ENCODE results near the gene HRK. TPM values are rescaled to one million over a fixed set of nuclear protein-coding genes. Genes with fewer than 3 reads are reported as not detected.

The HRK gene
- total RNA-seq, 6 experiments from 2014 or later = not detected

- peak; percentile 90 for DNase-seq
- Mint-ChIP-seq H3K4me3 (peak overlapping the region; percentile 74), H3K9me3 (no peaks in the 10 kb centered on the region), H3K27ac (peak overlapping the region; percentile 92), H3K36me3 (ENCODE audit: low read depth) (peaks cover 22% of the 10 kb centered on the region), H3K4me1 (ENCODE audit: low read depth) (peaks cover 37% of the 10 kb centered on the region), H3K27me3 (ENCODE audit: insufficient read depth) (no peaks in the 10 kb centered on the region; the same call in 1 of the 2 replicates)
- no peak for TF ChIP-seq CTCF (IDR thresholded peaks at IDR 0.05)
Observed at GRCh38 chr12:116924558-116925453, 43.6 kb upstream of the HRK start.

GRCh38 chr12:116922194-116922897, 41.1 kb upstream of the HRK start:
- Mint-ChIP-seq H3K36me3 (ENCODE audit: low read depth) (peaks cover 17% of the 10 kb centered on the region), H3K27me3 (ENCODE audit: insufficient read depth) (no peaks in the 10 kb centered on the region; the same call in 1 of the 2 replicates), H3K4me3 (no peak overlapping the region), H3K27ac (no peak overlapping the region), H3K9me3 (no peaks in the 10 kb centered on the region), H3K4me1 (ENCODE audit: low read depth) (peaks cover 44% of the 10 kb centered on the region)
- DNase-seq = no peak
- no peak for TF ChIP-seq CTCF (IDR thresholded peaks at IDR 0.05)

- no peak for TF ChIP-seq CTCF (IDR thresholded peaks at IDR 0.05)
- DNase-seq = no peak
- H3K4me3 Mint-ChIP-seq = no peak overlapping the region
- no peak overlapping the region for H3K27ac Mint-ChIP-seq
- peaks cover 25% of the 10 kb centered on the region for H3K36me3 Mint-ChIP-seq (ENCODE audit: low read depth)
- peaks cover 10% of the 10 kb centered on the region for H3K9me3 Mint-ChIP-seq
- no peaks in the 10 kb centered on the region; the same call in 1 of the 2 replicates for H3K27me3 Mint-ChIP-seq (ENCODE audit: insufficient read depth)
- peaks cover 49% of the 10 kb centered on the region for H3K4me1 Mint-ChIP-seq (ENCODE audit: low read depth)
Observed at GRCh38 chr12:116920939-116921338, 39.7 kb upstream of the HRK start.

GRCh38 chr12:116919706-116920485, 38.7 kb upstream of the HRK start:
- DNase-seq = no peak
- no peak for TF ChIP-seq CTCF (IDR thresholded peaks at IDR 0.05)
- Mint-ChIP-seq H3K27me3 (ENCODE audit: insufficient read depth) (no peaks in the 10 kb centered on the region), H3K9me3 (peaks cover 12% of the 10 kb centered on the region), H3K27ac (peak overlapping the region; percentile 25; the same call in 1 of the 2 replicates), H3K4me3 (no peak overlapping the region), H3K4me1 (ENCODE audit: low read depth) (peaks cover 49% of the 10 kb centered on the region), H3K36me3 (ENCODE audit: low read depth) (peaks cover 33% of the 10 kb centered on the region)

- Mint-ChIP-seq H3K27ac (no peak overlapping the region), H3K4me3 (no peak overlapping the region), H3K36me3 (ENCODE audit: low read depth) (peaks cover 34% of the 10 kb centered on the region), H3K9me3 (peaks cover 12% of the 10 kb centered on the region), H3K27me3 (ENCODE audit: insufficient read depth) (no peaks in the 10 kb centered on the region), H3K4me1 (ENCODE audit: low read depth) (peaks cover 44% of the 10 kb centered on the region)
- no peak for TF ChIP-seq CTCF (IDR thresholded peaks at IDR 0.05)
- no peak for DNase-seq
Observed at GRCh38 chr12:116919247-116919661, 38.0 kb upstream of the HRK start.

Data from HFFc6 (cell line).